ENCODE measurements around the gene SHCBP1. TPM values are rescaled to one million over a fixed set of nuclear protein-coding genes. Genes with fewer than 3 reads are reported as not detected.
"Not testable (repeated sequence)": the region's sequence is repeated elsewhere in the genome, so short reads cannot be mapped to it uniquely, and the experiment has no call there.

SHCBP1 gene
- polyA plus RNA-seq, 1 donor: 4.7 TPM

DNA sequence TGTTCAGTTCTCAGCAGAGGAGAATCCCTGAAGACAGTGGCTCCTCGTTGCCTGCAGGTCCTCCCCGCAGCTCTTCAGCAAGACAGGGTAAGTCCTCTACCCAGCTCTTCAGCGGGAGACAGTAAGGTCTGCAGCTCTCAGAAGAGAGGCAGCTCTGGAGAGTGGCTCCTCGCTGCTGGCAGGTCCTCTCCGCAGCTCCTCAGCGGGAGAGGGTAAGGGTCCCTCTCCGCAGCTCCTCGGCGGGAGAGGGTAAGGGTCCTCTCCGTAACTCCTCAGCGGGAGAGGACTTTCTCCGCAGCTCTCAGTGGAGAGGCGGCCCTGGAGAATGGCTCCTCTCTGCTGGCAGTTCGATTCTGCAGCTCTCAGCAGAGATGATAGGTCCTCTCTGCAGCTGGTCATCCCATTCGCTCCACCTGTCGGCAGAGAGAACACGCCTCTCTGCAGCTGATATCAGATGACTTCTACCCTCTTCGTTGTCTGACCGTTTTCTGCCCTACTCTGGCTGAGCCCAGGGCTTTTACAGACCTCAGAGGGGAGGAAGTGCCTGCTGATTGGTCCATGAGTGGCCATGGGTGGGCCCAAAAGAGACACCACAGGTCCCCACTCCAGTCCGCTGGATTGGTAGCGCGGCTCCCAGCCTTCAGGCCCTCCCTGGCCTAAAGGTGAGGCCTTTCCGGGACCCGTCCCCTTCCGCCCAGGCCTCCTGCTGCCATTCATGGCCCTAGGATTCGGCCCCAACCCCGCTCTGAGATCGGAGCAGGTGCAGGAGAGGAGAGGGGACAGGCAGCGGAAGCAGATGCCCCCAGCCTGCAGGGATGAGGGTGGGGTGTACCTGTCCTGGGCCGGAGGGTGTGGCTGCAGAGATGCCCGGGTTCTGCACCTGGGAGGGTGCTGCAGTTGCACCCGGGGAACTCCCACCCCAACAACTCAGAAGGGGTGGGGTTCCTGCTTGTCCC, 11.9 kb upstream of the SHCBP1 start:
- Histone ChIP-seq H3K36me3 (ENCODE audit: control insufficient read depth, insufficient read depth, low read length) (no peaks in the 10 kb centered on the region), H3K27ac (ENCODE audit: low read length) (no peak overlapping the region), H3K4me3 (ENCODE audit: low read length) (no peak overlapping the region), H3K9me3 (ENCODE audit: control insufficient read depth, low read depth, low read length) (no peaks in the 10 kb centered on the region), H3K27me3 (ENCODE audit: control insufficient read depth, insufficient read depth, low read length) (no peaks in the 10 kb centered on the region), H3K4me1 (ENCODE audit: control insufficient read depth, insufficient read depth, low read length) (no peaks in the 10 kb centered on the region)
- DNase-seq: no peak
- WGBS (ENCODE audit: insufficient coverage, low lambda C conversion rate): no CpG with 5 or more reads among the region's 32 CpGs

DNA sequence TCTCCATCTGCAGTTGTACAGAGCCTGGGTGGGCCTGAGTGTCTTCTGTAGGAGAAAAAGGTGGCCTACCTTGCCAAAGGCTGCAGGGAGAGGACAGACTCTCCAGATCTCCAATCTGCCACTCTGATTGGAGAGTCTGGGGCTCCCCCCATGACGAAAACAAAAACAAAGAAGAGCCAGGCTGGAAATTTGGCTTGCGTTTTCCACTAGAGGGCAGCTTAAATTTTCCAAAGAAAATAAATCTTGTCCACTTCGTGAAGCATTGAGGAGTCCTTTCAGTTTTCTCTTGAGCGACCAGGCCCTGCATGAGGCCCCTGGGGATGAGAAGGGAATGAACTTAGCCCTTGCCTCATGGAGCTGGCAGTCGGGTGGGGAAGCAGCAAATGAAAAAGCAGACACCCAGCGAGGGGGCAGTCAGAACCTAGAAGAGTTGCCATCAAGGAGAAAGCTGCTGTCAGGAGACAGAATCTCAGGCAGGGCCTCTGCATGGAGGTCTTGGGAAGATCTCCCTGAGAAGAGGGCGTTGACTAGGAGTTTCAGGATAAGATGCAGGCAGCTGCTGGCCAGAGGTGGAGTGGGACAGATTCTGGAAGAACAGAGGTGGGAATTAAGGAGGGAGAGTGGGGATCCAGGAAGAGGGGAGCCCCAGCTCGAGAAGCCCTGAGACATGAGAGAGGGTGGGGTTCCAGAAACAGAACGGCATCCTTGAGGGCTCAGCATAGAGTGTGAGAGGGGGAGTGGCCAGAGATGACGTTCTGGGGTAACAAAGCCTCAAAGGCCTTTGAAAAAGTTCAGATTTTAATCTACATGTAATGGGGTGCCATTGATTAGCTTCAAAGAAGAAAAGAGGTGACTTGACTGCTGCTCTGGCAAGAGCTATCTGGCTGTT, 8.4 kb upstream of the SHCBP1 start:
- no peak overlapping the region for H3K27ac ChIP-seq (ENCODE audit: low read length)
- no peaks in the 10 kb centered on the region for H3K9me3 ChIP-seq (ENCODE audit: control insufficient read depth, low read depth, low read length)
- WGBS (ENCODE audit: insufficient coverage, low lambda C conversion rate): 41% methylated on average over 3 of the region's 10 CpGs
- no peaks in the 10 kb centered on the region for H3K4me1 ChIP-seq (ENCODE audit: control insufficient read depth, insufficient read depth, low read length)
- H3K36me3 ChIP-seq (ENCODE audit: control insufficient read depth, insufficient read depth, low read length): no peaks in the 10 kb centered on the region
- H3K27me3 ChIP-seq (ENCODE audit: control insufficient read depth, insufficient read depth, low read length): no peaks in the 10 kb centered on the region
- DNase-seq: peak; percentile 37 to 61
- H3K4me3 ChIP-seq (ENCODE audit: low read length): no peak overlapping the region

DNA sequence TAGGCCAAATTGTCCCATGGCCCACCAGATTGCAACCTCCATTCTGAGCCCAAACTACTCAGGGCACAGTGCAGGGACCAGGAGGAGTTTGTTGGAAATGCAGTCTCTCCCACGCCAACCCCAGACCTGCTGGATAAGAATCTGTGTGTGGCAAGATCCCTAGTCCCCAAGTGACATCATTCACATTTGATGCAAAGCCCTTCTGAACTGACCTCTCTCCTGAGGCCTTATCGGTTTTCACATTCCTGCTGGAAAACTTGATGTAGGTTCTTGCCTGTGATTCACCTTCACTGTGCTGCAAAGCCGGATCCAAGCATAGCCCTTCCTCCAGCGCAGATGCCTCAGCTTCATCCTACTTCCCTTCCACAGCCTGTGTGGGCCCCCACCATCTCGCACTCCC, 6.6 kb upstream of the SHCBP1 start:
- Histone ChIP-seq H3K27me3 (ENCODE audit: control insufficient read depth, insufficient read depth, low read length) (no peaks in the 10 kb centered on the region), H3K4me1 (ENCODE audit: control insufficient read depth, insufficient read depth, low read length) (no peaks in the 10 kb centered on the region), H3K4me3 (ENCODE audit: low read length) (no peak overlapping the region), H3K9me3 (ENCODE audit: control insufficient read depth, low read depth, low read length) (no peaks in the 10 kb centered on the region), H3K27ac (ENCODE audit: low read length) (no peak overlapping the region), H3K36me3 (ENCODE audit: control insufficient read depth, insufficient read depth, low read length) (no peaks in the 10 kb centered on the region)
- WGBS (ENCODE audit: insufficient coverage, low lambda C conversion rate): 100% methylated on average over 1 of the region's 5 CpGs
- DNase-seq: no peak

DNA sequence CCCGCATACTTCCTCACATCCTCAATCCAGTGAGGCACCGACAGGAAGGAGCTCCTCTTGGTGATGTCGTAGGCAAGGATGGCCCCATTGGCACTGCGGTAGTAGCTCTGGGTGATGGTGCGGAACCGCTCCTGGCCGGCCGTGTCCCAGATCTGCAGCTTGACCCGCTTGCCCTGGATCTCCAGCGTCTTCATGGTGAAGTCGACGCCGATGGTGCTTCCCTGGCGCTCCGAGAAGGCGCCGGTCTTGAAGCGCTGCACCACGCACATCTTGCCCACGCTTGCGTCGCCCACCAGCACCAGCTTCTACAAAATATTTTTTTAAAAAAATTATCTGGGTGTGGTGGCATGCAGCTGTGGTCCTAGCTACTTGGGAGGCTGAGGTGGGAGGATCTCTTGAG, 5.5 kb upstream of the SHCBP1 start:
- H3K27me3 ChIP-seq (ENCODE audit: control insufficient read depth, insufficient read depth, low read length); DNase-seq; H3K9me3 ChIP-seq (ENCODE audit: control insufficient read depth, low read depth, low read length); H3K4me3 ChIP-seq (ENCODE audit: low read length); H3K36me3 ChIP-seq (ENCODE audit: control insufficient read depth, insufficient read depth, low read length); H3K4me1 ChIP-seq (ENCODE audit: control insufficient read depth, insufficient read depth, low read length); H3K27ac ChIP-seq (ENCODE audit: low read length): not testable (repeated sequence)
- WGBS (ENCODE audit: insufficient coverage, low lambda C conversion rate): no CpG with 5 or more reads among the region's 22 CpGs

DNA sequence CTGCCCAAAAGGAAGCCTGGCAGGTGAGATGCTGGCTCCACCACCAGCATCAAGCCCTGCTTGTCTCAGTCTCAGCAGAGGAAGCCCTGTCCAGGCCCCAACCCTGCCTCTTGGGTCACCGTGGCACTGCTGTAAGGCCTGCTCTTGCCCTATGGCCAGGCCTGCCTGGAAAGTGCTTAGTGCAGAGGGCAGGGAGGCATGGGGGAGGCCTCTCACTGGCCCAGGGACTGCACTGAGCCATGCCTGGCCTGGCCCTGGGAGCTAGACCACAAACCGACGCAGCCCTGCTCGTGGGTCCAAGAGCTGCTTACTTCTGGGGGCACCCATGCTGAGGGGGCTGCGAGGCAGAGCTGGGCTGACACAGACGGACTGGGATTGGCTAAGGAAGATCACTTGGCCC, 3.7 kb upstream of the SHCBP1 start:
- WGBS (ENCODE audit: insufficient coverage, low lambda C conversion rate): no CpG with 5 or more reads among the region's 6 CpGs
- DNase-seq: not testable (repeated sequence)

DNA sequence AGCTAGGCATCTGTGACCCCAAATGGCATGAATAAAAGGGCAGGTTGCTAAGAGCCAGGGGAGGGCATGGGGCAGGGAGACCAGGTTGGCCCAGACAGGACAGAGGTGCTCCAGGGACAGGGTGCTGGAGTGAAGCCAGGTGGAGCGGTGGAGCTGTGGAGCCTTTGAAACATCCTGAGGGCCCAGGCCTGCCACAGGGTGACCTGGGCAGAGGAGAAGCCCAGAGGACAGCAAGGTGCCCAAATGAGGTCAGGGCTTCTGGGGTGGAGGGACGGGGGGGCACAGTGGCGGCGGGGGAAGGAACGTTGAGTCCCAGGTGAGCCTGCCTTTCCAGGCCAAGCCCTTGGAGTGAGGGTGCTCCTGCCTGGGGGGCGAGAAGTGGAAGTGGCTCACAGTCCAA, 2.5 kb upstream of the SHCBP1 start:
- no CpG with 5 or more reads among the region's 6 CpGs for WGBS (ENCODE audit: insufficient coverage, low lambda C conversion rate)
- not testable (repeated sequence) for H3K27ac ChIP-seq (ENCODE audit: low read length); H3K4me3 ChIP-seq (ENCODE audit: low read length); H3K9me3 ChIP-seq (ENCODE audit: control insufficient read depth, low read depth, low read length); H3K27me3 ChIP-seq (ENCODE audit: control insufficient read depth, insufficient read depth, low read length); H3K36me3 ChIP-seq (ENCODE audit: control insufficient read depth, insufficient read depth, low read length); DNase-seq; H3K4me1 ChIP-seq (ENCODE audit: control insufficient read depth, insufficient read depth, low read length)

More for the DNA sequence above, 3.7 kb upstream of the SHCBP1 start:
- not testable (repeated sequence) for H3K9me3 ChIP-seq (ENCODE audit: control insufficient read depth, low read depth, low read length); H3K27me3 ChIP-seq (ENCODE audit: control insufficient read depth, insufficient read depth, low read length); H3K4me3 ChIP-seq (ENCODE audit: low read length); H3K36me3 ChIP-seq (ENCODE audit: control insufficient read depth, insufficient read depth, low read length); H3K27ac ChIP-seq (ENCODE audit: low read length); H3K4me1 ChIP-seq (ENCODE audit: control insufficient read depth, insufficient read depth, low read length)

DNA sequence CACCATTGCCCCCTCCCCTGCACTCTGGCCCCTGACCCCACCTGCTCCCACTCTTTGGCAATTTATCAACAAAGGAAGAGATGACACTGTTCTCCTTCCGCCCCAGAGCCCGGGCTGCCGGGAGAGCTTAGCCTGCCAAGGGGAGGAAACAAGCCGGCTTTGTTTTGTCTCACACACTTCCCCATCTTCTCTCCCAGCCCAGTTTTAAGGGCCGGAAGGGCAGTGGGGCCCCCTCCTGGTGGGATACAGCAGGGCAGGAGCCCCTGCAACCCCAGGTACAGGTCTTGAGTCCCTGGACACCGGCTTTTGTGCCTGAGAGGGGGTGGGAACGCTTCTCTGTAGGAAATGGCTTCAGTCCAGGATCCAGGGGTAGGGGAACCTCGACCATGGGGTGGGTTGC, 2.1 kb upstream of the SHCBP1 start:
- H3K4me1 ChIP-seq (ENCODE audit: control insufficient read depth, insufficient read depth, low read length); H3K36me3 ChIP-seq (ENCODE audit: control insufficient read depth, insufficient read depth, low read length); H3K27me3 ChIP-seq (ENCODE audit: control insufficient read depth, insufficient read depth, low read length); H3K27ac ChIP-seq (ENCODE audit: low read length); H3K4me3 ChIP-seq (ENCODE audit: low read length); DNase-seq; H3K9me3 ChIP-seq (ENCODE audit: control insufficient read depth, low read depth, low read length): not testable (repeated sequence)
- WGBS (ENCODE audit: insufficient coverage, low lambda C conversion rate): no CpG with 5 or more reads among the region's 8 CpGs

DNA sequence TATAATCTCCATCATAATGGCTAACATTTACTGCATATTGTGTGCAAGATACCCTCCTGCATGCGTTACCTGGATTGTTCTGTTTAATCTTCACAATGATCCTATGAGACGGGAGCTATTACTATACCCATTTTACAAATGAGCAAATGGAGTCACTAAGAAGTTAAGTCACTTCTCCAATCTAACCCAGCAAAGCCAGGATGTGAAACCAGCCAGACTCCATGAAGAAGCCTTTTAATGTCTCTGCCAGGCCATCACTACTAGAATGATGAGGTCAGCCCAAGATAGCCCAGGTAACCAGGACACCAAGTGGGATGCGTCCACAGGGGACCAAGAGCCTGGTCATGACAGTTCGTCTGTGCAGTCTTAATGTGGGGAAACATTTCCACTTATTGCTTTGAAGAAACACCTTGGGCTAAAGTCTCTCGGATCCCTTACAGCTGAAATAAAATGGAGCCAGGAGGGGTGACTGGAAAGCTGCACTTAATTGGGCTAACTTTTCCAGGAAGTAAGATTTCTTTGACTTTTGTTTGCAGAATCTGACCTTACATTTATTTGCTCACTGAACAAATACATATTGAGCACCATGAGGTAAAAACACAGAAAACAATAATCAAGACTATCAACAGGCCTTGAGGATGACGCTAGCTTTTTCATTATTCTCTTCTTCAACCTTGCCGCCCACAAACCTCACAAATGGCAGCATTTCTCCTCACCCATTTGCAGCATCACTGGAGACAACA, 926 bp upstream of the SHCBP1 start:
- WGBS (ENCODE audit: insufficient coverage, low lambda C conversion rate): 100% methylated on average over 2 of the region's 7 CpGs
- no peaks in the 10 kb centered on the region for H3K9me3 ChIP-seq (ENCODE audit: control insufficient read depth, low read depth, low read length)
- H3K4me3 ChIP-seq (ENCODE audit: low read length): no peak overlapping the region
- no peak overlapping the region for H3K27ac ChIP-seq (ENCODE audit: low read length)
- H3K4me1 ChIP-seq (ENCODE audit: control insufficient read depth, insufficient read depth, low read length): no peaks in the 10 kb centered on the region
- H3K27me3 ChIP-seq (ENCODE audit: control insufficient read depth, insufficient read depth, low read length): no peaks in the 10 kb centered on the region
- no peak for DNase-seq
- H3K36me3 ChIP-seq (ENCODE audit: control insufficient read depth, insufficient read depth, low read length): no peaks in the 10 kb centered on the region

DNA sequence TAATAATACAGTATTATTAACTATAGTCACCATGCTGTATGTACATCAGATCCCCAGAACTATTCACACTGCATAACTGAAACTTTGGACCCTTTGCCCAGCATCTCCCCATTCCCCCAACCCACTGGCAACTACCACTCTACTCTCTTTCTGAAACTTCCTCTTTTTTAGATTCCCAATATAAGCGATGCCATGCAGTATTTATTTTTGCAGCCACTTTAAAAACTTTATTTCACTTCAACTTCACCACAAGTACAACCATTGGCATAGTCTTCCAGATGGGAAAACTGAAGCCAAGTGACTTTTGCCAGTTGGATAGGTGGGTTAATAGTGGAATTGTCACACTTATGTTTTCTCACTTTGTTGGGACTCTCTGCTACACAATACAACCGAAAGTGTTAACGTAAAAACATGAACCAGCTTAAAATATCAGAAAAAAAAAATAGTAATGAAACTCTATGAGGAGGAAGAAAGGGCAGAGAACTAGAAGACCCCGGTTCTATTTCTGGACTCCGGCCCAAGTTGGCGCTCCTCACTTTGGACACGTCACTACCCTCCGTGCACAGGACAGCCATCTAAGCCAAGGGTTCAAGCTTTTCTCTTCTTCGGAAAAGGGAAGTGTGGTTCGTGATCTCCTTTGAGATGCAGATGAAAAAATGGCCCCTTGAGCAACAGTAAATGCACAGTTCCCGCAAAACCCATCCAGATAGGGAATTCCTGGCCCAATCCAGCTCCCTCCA, 743 bp downstream of the SHCBP1 start:
- Histone ChIP-seq H3K4me1 (ENCODE audit: control insufficient read depth, insufficient read depth, low read length) (no peaks in the 10 kb centered on the region), H3K9me3 (ENCODE audit: control insufficient read depth, low read depth, low read length) (no peaks in the 10 kb centered on the region), H3K27me3 (ENCODE audit: control insufficient read depth, insufficient read depth, low read length) (no peaks in the 10 kb centered on the region), H3K36me3 (ENCODE audit: control insufficient read depth, insufficient read depth, low read length) (no peaks in the 10 kb centered on the region), H3K4me3 (ENCODE audit: low read length) (peak overlapping the region; percentile 41), H3K27ac (ENCODE audit: low read length) (no peak overlapping the region)
- WGBS (ENCODE audit: insufficient coverage, low lambda C conversion rate): 38% methylated on average over 3 of the region's 11 CpGs
- peak in 1 of 2 donors; percentile 17 for DNase-seq
